ENCODE results near the gene XYLT1. TPM values are rescaled to one million over a fixed set of nuclear protein-coding genes. Genes with fewer than 3 reads are reported as not detected.

Gene XYLT1
- total RNA-seq, 4 donors from 2014 or later, result 5.6 to 14.9 (median 10.8) TPM

DNA sequence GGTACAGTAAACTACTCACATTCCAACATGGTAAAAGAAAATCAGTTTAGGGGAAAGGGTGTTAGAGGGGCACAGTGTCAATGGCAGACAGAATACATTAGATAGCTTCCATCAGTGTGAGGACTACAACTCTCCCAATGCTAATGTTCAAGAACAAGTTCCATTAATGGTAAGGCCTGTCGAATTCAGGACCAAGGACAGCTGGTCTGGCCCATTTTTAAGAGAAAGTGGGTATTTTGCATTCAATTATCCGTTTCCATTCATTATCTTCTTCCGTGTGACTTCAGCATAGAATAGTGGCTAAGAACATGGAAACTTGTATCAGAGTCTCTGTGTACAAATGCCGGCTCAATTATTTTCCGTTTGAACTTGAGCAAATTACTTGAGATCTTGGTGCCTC is 98.4 kb downstream of the XYLT1 start:
- WGBS, 2 donors, result 86 to 91% methylated on average over 5 of the region's 5 CpGs
- Histone ChIP-seq H3K4me3 (replicated peaks in 1 of 3) (no peak overlapping the region), H3K27ac (no peak overlapping the region), H3K4me1 (peaks cover 15 to 30% of the 10 kb centered on the region in 2 donors), H3K36me3 (no peaks in the 10 kb centered on the region), H3K9me3 (no peaks in the 10 kb centered on the region), H3K27me3 (no peaks in the 10 kb centered on the region)
- TF ChIP-seq, protein P1, sequence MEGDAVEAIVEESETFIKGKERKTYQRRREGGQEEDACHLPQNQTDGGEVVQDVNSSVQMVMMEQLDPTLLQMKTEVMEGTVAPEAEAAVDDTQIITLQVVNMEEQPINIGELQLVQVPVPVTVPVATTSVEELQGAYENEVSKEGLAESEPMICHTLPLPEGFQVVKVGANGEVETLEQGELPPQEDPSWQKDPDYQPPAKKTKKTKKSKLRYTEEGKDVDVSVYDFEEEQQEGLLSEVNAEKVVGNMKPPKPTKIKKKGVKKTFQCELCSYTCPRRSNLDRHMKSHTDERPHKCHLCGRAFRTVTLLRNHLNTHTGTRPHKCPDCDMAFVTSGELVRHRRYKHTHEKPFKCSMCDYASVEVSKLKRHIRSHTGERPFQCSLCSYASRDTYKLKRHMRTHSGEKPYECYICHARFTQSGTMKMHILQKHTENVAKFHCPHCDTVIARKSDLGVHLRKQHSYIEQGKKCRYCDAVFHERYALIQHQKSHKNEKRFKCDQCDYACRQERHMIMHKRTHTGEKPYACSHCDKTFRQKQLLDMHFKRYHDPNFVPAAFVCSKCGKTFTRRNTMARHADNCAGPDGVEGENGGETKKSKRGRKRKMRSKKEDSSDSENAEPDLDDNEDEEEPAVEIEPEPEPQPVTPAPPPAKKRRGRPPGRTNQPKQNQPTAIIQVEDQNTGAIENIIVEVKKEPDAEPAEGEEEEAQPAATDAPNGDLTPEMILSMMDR (IDR thresholded peaks at IDR 0.05), result no peak
- TF ChIP-seq POLR2A (IDR thresholded peaks at IDR 0.05), result no peak
- no peak for DNase-seq
- intact Hi-C loops (cut with DNase I), result no loop called here

DNA sequence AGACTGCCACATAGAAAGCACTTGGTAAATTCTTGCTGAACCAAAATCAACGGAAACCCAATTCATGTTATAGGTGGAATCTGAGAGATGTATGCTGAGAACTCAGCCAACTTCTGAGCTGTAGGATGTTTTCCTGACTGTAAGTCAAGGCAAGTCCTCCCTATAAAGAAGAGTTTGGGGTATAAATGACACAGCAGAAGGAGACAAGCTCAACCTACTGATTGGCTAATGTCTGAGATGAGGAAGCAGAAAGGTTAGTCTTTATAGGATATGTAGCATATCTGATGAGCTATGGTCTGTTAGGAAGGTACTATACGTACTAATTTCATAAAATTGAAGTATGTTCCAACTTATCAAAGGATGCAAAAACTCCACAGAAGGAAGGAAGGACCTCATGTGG is 99.5 kb downstream of the XYLT1 start:
- Histone ChIP-seq H3K4me1 (peaks cover 20 to 39% of the 10 kb centered on the region in 2 donors), H3K9me3 (no peaks in the 10 kb centered on the region), H3K36me3 (no peaks in the 10 kb centered on the region), H3K27ac (no peak overlapping the region), H3K4me3 (replicated peaks in 1 of 3) (no peak overlapping the region), H3K27me3 (no peaks in the 10 kb centered on the region)
- intact Hi-C loops (cut with DNase I), result no loop called here
- no peak for DNase-seq
- WGBS, 2 donors, result 94 to 97% methylated on average over 2 of the region's 2 CpGs
- TF ChIP-seq, protein P1 (IDR thresholded peaks at IDR 0.05), result no peak

DNA sequence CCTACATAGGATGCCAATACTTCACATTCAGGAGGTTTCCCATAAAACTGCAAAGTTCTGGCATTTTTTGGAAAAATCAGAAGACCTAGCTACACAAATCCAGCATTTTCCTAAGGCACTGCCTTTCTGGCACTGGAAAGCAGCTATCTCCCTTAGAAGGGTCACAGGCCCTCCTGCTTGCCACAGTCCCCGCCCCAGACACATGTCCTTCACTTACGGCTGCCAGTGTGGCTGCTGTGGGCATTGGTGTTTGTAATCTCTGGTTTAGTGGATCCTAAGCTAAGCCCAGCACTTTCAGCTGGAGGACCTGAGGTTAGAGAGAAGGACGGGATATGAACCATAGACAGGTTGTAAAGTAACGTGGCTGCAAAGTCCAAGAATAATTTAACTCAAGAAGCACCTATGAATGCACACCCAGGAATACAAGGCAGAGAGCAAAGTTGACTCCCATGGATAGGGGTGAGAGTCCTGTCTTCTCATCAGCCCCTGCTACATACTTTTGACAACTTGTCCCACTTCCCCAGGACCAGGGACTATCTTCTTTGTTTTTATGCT is 100.0 kb downstream of the XYLT1 start:
- no peak overlapping the region for H3K4me3 ChIP-seq (replicated peaks in 1 of 3)
- peak overlapping the region; percentile 44 to 52 (median 44) for H3K27ac ChIP-seq
- no peaks in the 10 kb centered on the region for H3K36me3 ChIP-seq
- H3K9me3 ChIP-seq, result no peaks in the 10 kb centered on the region
- H3K4me1 ChIP-seq, result peaks cover 24 to 43% of the 10 kb centered on the region in 2 donors
- TF ChIP-seq, protein P1 (IDR thresholded peaks at IDR 0.05), result no peak
- TF ChIP-seq POLR2A (IDR thresholded peaks at IDR 0.05), result no peak
- intact Hi-C loops (cut with DNase I), result no loop called here
- WGBS, 2 donors, result 67 to 76% methylated on average over 4 of the region's 4 CpGs
- no peaks in the 10 kb centered on the region for H3K27me3 ChIP-seq
- DNase-seq, result no peak

DNA sequence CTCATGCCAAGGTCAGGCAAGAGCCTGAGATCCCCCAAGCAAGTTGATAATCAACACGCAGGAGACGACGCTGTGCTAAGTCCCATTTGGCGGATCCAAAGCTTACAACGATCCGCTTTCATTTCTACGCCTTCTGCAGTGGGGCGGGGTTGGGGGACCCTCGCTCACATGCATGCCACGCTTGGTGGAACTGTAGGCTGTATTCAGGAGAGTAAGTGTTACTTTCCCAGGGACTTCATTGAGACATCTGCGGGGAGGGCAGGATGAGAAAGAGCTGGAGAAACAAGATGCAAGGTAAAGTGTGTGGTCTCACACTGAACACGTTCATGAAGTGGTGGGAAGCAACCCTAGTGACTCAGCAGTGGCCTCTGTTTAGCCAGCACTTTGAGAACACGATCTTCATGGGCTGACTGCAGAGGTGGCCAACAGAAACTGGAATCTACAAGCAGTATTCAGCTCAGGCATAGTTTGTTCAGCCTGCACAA is 100.5 kb downstream of the XYLT1 start:
- Histone ChIP-seq H3K4me3 (replicated peaks in 1 of 3) (no peak overlapping the region), H3K27me3 (no peaks in the 10 kb centered on the region), H3K4me1 (peaks cover 27 to 43% of the 10 kb centered on the region in 2 donors), H3K9me3 (no peaks in the 10 kb centered on the region), H3K27ac (peak overlapping the region; percentile 44 to 50 (median 44)), H3K36me3 (no peaks in the 10 kb centered on the region)
- WGBS, 2 donors, result 65 to 75% methylated on average over 13 of the region's 13 CpGs
- intact Hi-C loops (cut with DNase I), result no loop called here
- no peak for TF ChIP-seq POLR2A (IDR thresholded peaks at IDR 0.05)
- TF ChIP-seq, protein P1 (IDR thresholded peaks at IDR 0.05), result no peak
- DNase-seq, result peak; percentile 32 to 54

DNA sequence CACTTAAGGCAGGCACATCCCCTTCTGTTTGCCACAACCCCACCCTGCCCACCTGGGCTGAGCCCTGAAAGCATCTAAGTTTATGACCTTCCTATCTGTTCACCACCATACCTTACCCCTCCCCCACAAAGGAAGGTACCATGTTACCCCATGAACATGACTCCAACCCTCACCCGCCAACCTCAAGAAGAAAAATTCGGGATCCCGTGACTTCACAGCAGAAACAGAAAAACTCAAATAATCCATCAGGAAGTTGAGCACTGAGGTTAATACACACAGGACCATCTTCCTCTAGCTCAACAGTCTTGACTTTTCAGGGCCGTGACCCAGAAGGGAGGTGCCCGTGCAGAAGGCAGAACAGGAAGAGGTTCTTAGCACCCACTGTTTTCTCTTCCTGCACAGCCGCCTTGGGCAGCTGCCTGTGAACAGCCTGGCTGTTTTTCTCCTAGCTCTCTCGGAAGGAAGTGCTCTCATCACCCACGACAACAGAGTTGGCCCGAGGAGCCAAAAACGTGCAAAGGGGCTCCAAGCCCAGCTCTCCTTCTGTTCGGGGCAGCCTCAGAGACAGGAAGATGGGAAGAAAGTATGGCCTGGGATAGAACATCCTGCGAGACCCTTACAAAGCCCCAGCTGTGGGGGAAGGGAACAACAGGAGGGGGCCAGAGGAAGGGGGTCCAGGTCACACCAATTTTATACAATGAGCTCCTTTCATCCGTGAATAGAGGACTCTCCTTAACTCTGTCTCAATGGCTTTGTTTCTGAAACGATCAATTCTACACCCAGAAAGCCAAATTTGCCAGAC is 101.1 kb downstream of the XYLT1 start:
- peak; percentile 21 to 34 for DNase-seq
- Histone ChIP-seq H3K27me3 (no peaks in the 10 kb centered on the region), H3K27ac (peak overlapping the region; percentile 44 to 50 (median 44)), H3K4me1 (peaks cover 32 to 50% of the 10 kb centered on the region in 2 donors), H3K36me3 (no peaks in the 10 kb centered on the region), H3K4me3 (replicated peaks in 1 of 3) (no peak overlapping the region), H3K9me3 (no peaks in the 10 kb centered on the region)
- 51 to 54% methylated on average over 14 of the region's 14 CpGs for WGBS, 2 donors
- TF ChIP-seq, protein P1 (IDR thresholded peaks at IDR 0.05), result no peak
- TF ChIP-seq POLR2A (IDR thresholded peaks at IDR 0.05), result no peak
- intact Hi-C loops (cut with DNase I), result no loop called here

Data from thyroid gland (tissue), 4 donors.